DND-41 (cell line): Measurements from ENCODE around the gene CEBPG.

Experiments
- CTCF ChIP-seq: IDR thresholded peaks from 2 replicates; pipeline ENCODE4 v1.5.1; 2012; ENCODE audit warnings: borderline replicate concordance, low read length, moderate library complexity, mild to moderate bottlenecking; ENCODE audit not compliant: poor library complexity, severe bottlenecking; ENCODE audit errors: extremely low read depth
- EZH2 ChIP-seq: IDR thresholded peaks from 3 replicates; pipeline ENCODE4 v1.6.1; 2012; ENCODE audit warnings: borderline replicate concordance, low read depth, mild to moderate bottlenecking, moderate library complexity, low read length, inconsistent platforms; ENCODE audit not compliant: severe bottlenecking

- no peak for TF ChIP-seq CTCF
- no peak for TF ChIP-seq EZH2
Observed at GRCh38 chr19:33387351-33388230, 14.1 kb downstream of the CEBPG start.
